PC-9 (cell line): ENCODE measurements around the gene STK32B.

Experiments
- EZH2 ChIP-seq: fragments of 200-600 bp; sonication (generic); IDR thresholded peaks from 2 replicates; pipeline ENCODE4 v1.8.0; 2017; ENCODE audit warnings: antibody characterized with exemption, low read depth
- TF ChIP-seq, protein P1 (sequence below): fragments of 200-600 bp; sonication (generic); conservative IDR thresholded peaks from 2 replicates; pipeline ENCODE4 v1.6.1; 2017; ENCODE audit warnings: mixed run types, antibody characterized with exemption, mild to moderate bottlenecking, moderate library complexity

DNA sequence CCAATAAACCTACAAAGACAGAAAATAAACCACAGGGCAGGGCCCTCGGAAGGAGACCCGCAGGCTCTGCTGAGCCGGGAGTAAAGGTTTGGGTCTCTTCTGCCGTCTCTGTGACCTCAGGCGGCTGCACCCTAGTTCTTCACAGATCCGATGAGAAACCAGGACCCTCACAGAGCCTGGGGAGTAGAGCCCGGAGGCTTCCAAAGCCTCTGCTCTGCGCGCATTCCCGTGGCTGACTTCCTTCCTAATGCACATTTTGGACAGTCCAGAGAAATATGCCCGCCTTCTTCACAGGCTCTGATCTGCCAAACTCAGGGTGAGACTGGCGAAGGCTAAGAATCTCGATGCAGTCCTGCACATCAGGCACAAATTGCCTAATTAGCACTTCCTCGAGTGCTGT, 411.6 kb downstream of the STK32B start:
- TF ChIP-seq, protein P1, sequence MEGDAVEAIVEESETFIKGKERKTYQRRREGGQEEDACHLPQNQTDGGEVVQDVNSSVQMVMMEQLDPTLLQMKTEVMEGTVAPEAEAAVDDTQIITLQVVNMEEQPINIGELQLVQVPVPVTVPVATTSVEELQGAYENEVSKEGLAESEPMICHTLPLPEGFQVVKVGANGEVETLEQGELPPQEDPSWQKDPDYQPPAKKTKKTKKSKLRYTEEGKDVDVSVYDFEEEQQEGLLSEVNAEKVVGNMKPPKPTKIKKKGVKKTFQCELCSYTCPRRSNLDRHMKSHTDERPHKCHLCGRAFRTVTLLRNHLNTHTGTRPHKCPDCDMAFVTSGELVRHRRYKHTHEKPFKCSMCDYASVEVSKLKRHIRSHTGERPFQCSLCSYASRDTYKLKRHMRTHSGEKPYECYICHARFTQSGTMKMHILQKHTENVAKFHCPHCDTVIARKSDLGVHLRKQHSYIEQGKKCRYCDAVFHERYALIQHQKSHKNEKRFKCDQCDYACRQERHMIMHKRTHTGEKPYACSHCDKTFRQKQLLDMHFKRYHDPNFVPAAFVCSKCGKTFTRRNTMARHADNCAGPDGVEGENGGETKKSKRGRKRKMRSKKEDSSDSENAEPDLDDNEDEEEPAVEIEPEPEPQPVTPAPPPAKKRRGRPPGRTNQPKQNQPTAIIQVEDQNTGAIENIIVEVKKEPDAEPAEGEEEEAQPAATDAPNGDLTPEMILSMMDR, result no peak
- TF ChIP-seq EZH2, result no peak
